MM.1S (cell line): ENCODE data around the gene PLAAT4.

Experiments
- CTCF ChIP-seq: fragments of 300-600 bp; sonication (generic); IDR thresholded peaks from 2 replicates; pipeline ENCODE4 v1.5.1; 2016; ENCODE audit warnings: antibody characterized with exemption, low read length, mixed read lengths
- EZH2phosphoT487 ChIP-seq: fragments of 300-600 bp; sonication (generic); IDR thresholded peaks from 2 replicates; pipeline ENCODE4 v1.6.1; 2018; ENCODE audit warnings: antibody characterized with exemption, low read length

GRCh38 chr11:63564056-63564774, 27.6 kb downstream of the PLAAT4 start:
- TF ChIP-seq CTCF (no peak), EZH2phosphoT487 (no peak)
